IPS-NIHi7 (cell line): ENCODE data around the gene VPS26C.
"Not testable (repeated sequence)": the region's sequence is repeated elsewhere in the genome, so short reads cannot be mapped to it uniquely, and the experiment has no call there.

Experiments
- DNase-seq: peaks from one replicate; pipeline ENCODE4 v3.0.0; 2012; ENCODE audit warnings: mixed read lengths; ENCODE audit errors: extremely low spot score

The VPS26C gene

DNA sequence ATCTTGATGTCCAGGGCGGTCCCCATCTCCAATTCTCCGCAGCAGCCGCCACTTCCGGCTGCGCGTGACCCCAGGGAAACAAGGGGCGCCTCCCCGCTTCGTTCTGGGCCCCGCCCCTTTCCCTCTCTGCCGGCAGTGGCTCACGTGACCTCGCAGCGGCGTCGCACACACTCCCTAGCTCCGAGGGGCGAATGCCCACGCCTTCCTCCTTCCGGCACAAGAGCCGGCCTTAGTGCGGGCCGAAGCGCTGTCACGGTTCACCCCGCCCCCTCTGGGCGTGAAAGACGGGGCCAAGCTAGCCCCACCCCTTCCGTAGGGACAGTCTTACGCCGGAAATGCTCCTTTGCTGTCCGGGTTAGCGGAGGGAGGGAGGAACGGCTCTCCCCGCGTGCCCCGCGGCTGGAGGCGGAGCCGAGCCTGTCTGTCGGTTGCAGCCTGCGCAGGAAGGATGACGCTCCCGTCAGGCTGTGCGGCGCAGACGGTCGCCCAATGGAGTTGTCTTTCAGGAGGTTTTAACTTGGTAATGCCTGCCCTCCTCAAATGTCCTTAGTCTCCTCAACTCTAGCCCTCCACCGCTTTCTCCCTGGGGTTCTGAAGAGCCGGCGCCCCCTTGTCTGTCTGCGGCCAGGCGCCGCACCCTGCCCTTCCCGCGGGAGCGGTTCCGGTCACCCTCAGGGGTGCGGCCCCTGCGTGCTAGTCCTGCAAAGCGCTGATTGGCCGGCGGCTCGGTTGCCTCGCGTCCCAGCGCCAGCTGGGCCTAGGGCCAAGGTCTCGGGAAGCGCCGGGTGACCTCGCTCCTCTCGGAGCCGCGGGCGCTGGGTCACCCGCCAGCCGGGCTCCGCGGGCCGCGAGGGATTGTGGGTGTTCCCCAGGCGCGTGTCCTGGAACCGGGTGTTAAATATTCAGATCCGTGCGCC, at the start of gene VPS26C:
TSS of gene VPS26C (minus strand) at position 66 of the 917 bp plus-strand sequence. CDS start at position 26, 40 bp downstream.
- DNase-seq = peak; percentile 91

DNA sequence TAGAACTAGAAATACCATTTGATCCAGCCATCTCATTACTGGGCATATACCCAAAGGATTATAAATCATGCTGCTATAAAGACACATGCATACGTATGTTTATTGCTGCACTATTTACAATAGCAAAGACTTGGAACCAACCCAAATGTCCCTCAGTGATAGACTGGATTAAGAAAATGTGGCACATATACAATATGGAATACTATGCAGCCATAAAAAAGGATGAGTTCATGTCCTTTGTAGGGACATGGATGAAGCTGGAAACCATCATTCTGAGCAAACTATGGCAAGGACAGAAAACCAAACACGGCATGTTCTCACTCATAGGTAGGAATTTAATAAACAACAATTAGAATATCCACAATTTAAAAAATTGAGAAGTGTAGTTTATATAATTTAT, 48.9 kb upstream of the VPS26C start:
- not testable (repeated sequence) for DNase-seq

- DNase-seq = no peak
These were observed 33.1 kb upstream of the VPS26C start for GRCh38 chr21:37300114-37300751.

GRCh38 chr21:37297364-37297763, 30.2 kb upstream of the VPS26C start:
- DNase-seq = no peak

- no peak for DNase-seq
These were observed 27.5 kb upstream of the VPS26C start for GRCh38 chr21:37294679-37295078.

DNA sequence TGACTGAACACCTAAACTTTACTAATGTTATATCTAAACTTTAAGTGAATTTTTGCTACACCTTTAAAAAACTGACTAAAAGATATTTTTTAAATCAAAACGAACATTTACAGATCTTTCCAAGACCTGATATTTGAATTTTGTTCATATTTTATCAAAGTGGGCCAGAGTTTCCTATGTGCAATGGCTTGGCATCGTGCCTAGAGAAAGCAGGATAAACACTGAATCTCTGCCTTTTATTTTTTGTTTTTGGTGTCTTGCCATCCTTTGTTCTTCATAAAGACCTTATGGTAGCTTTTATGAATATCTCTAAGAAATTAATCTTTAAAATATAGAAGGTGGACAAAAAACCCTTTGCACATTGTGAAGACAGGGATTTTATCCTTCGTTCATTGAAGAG, 25.8 kb upstream of the VPS26C start:
- DNase-seq = no peak

DNA sequence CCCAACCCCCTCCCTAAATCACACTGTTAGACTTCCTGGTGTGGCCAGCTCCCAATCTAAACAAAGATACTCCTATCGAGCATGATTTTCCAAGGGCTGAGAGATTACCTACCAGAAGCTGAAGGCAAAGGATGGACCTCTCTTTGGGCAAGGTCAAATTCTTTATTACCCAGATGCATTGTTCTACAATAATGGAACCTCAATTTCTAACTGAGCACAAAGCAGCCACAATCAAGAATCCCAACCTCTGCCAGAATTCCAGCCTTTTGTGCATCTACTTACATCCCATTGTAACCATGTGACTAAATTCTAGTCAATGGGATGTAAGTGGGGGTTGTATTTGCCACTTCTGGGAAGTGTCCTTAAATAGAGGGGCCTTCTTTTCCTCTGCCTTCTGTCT, 24.9 kb upstream of the VPS26C start:
- no peak for DNase-seq

DNA sequence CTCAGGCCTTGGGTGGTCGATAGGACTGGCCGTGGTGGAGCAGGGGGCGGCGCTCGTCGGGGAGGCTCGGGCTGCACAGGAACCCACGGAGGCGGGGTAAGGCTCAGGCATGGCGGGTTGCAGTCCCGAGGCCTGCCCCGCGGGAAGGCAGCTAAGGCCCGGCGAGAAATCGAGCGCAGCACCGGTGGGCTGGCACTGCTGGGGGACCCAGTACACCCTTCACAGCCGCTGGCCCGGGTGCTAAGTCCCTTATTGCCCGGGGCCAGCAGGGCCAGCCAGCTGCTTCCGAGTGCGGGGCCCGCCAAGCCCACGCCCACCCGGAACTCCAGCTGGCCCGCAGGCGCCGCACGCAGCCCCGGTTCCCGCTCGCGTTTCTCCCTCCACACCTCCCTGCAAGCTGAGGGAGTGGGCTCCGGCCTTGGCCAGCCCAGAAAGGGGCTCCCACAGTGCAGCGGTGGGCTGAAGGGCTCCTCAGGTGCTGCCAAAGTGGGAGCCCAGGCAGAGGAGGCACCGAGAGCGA, 16.1 kb upstream of the VPS26C start:
- DNase-seq = not testable (repeated sequence)

GRCh38 chr21:37282602-37283001, 15.5 kb upstream of the VPS26C start:
- DNase-seq = not testable (repeated sequence)

DNA sequence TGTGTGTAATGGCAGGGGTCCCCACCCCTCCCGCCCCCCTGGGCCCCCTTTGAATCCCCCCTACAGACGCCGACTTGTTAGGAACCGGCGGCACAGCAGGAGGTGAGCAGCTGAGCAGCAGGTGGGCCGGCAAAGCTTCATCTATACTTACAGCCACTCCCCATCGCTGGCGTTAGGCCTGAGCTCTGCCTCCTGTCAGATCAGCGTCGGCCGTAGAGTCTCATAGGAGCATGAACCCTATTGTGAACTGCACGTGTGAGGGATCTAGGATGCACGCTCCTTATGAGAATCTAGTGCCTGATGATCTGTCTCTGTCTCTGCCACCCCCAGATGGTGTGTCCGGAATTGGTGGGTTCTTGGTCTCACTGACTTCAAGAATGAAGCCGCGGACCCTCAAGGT, 14.9 kb upstream of the VPS26C start:
- DNase-seq = no peak

DNA sequence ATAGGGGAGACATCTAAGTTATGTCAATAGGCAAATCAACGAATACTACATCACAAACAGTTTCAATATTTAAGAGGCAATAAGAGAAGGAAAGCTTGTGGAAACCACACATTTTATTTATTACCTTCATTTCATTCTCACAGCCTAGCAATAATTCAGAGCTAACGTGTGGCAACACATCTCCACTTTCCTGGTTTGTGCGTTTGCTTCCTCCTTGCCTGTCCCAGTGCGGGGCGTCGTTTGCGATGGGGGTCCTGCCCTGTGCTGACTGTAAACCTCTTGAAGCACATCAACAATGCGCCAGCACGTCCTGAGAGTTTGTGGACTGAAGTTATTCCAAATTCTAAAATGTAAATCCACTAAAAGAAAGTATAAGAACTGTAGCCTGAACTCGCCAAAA, 14.4 kb upstream of the VPS26C start:
- DNase-seq = no peak

DNA sequence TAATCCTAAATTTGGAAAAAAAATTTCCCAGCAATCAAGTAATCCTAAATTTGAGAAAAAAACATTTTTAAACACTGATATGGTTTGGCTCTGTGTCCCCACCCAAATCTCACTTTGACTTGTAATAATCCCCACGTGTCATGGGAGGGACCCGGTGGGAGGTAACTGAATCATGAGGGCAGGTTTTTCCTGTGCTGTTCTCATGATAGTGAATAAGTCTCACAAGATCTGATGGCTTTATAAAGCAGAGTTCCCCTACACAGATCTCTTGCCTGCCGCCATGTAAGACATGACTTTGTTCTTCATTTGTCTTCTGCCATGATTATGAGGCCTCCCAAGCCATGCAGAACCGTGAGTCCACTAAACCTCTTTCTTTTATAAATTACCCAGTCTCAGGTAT, 12.1 kb upstream of the VPS26C start:
- DNase-seq = not testable (repeated sequence)

GRCh38 chr21:37278199-37278598, 11.1 kb upstream of the VPS26C start:
- no peak for DNase-seq

DNA sequence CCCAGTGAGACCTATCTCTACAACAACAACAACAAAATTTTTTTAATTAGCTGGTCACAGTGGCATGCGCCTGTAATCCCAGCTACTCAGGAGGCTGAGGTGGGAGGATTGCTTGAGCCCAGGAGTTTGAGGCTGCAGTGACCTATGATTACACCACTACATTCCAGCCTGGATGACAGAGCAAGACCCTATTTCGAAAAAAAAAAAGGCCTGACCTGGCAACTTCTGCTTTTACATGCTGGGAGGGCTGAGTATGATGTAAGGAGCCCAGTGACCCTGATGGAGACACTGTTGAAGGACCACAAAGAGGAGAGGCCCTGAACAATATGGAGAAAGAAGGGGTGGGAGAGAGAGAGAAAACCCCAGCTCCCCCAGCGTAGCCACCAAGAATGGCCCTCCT, 9.2 kb upstream of the VPS26C start:
- DNase-seq = no peak

- DNase-seq = no peak
These were observed 7.0 kb upstream of the VPS26C start for GRCh38 chr21:37273911-37274690.

- DNase-seq = no peak
These were observed 6.3 kb upstream of the VPS26C start for GRCh38 chr21:37273440-37273839.

DNA sequence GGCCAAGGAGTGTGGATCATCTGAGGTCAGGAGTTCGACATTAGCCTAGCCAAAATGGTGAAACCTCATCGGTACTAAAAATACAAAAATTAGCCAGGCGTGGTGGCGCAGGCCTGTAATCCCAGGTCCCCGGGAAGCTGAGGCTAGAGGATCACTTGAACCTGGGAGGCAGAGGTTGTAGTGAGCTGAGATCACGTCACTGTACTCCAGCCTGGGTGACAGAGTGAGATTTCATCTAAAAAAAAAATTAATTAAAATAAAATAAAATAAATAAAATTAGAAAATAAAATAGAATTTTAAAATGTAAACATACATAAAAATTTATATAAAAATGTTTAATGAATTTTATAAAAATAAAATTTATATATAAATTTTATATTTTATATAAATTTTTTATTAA, 5.8 kb upstream of the VPS26C start:
- DNase-seq = no peak

- DNase-seq = no peak
These were observed 3.6 kb upstream of the VPS26C start for GRCh38 chr21:37270576-37271365.

DNA sequence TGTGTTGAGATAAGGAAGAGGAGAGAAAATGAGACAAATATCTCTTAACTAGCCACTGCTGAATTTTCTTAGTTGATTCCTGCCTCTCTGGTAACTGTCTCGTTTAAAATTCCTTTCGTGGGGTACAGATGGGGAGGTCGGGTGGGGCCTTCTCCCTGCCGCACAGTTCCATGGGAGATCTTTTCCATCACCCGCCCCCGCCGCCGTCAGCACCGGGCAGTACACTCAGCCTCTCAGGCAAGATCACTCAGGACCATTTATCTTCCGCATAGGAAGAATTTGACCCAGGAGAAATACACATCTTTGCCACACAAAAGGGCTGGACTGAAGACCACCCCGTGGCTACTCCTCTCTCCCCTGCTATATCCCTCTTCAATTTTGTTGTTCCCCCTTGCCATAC, 2.3 kb upstream of the VPS26C start:
- no peak for DNase-seq

GRCh38 chr21:37268186-37268503, 1.0 kb upstream of the VPS26C start:
- DNase-seq = no peak

DNA sequence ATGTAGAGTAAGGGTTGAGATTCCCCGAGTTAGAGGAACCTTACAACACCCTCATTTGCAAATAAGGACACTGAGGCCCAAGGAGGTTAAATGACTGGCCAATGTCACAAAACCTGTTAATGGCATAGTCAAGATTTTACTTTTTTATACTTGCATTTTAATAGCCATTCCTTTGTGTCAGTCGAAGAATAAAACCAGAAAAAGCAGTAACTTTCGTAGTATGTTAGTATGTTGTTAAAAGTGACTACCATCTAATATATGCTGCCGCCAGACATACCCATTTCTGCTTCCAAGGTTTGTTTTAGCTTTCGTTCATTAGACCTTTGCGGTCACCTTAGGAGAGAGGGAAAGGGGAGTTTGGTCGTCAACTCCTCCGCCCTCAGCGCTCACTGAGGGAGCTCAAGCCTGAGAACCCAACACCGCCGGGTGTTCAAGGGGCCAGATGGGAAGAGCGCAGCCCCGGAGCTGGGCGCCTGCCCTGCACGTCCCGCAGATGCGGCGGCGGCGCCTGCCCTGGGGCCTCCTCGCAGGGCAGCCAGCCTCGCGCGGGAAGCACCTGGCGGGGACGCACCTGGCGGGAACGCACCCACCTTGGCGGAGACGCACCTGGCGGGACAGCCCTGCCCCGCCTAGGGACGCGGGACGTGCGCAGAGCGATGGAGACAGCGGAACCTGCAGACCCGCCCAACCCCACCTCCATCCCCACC, 466 bp downstream of the VPS26C start:
- DNase-seq = peak; percentile 42
